Nephron progenitor cell (in vitro differentiated cells): ENCODE results near the gene ARL2BP.

ENCODE experiments used
- DNase-seq: peaks from one replicate; pipeline ENCODE4 v3.0.0; 2021
- H3K27ac Mint-ChIP-seq: 2 replicates; pipeline ENCODE4 v1.8.0; 2021; ENCODE audit warnings: mild to moderate bottlenecking, moderate library complexity, mixed read lengths
- H3K27me3 Mint-ChIP-seq: 2 replicates; pipeline ENCODE4 v1.8.0; 2021; ENCODE audit warnings: mild to moderate bottlenecking, low read depth, mixed read lengths; ENCODE audit not compliant: poor library complexity
- H3K36me3 Mint-ChIP-seq: 2 replicates; pipeline ENCODE4 v1.8.0; 2021; ENCODE audit warnings: low read depth, mixed read lengths
- H3K4me1 Mint-ChIP-seq: 2 replicates; pipeline ENCODE4 v1.8.0; 2021; ENCODE audit warnings: mixed read lengths
- H3K4me3 Mint-ChIP-seq: 2 replicates; pipeline ENCODE4 v1.8.0; 2021; ENCODE audit warnings: mild to moderate bottlenecking, moderate library complexity, mixed read lengths
- H3K9me3 Mint-ChIP-seq: 2 replicates; pipeline ENCODE4 v1.8.0; 2021; ENCODE audit warnings: mild to moderate bottlenecking, moderate library complexity, mixed read lengths
- TF ChIP-seq, protein P1 (sequence below): fragments of 200-600 bp; sonication (generic); IDR thresholded peaks from 2 replicates; pipeline ENCODE4 v1.5.0; 2021; ENCODE audit warnings: antibody characterized with exemption

The ARL2BP gene

GRCh38 chr16:57238682-57239081 is 6.4 kb upstream of the ARL2BP start:
- Mint-ChIP-seq H3K27me3 (no peaks in the 10 kb centered on the region), H3K27ac (no peak overlapping the region), H3K4me3 (no peak overlapping the region), H3K36me3 (peaks cover 48% of the 10 kb centered on the region), H3K4me1 (no peaks in the 10 kb centered on the region), H3K9me3 (no peaks in the 10 kb centered on the region)
- DNase-seq, result no peak
- TF ChIP-seq, protein P1, sequence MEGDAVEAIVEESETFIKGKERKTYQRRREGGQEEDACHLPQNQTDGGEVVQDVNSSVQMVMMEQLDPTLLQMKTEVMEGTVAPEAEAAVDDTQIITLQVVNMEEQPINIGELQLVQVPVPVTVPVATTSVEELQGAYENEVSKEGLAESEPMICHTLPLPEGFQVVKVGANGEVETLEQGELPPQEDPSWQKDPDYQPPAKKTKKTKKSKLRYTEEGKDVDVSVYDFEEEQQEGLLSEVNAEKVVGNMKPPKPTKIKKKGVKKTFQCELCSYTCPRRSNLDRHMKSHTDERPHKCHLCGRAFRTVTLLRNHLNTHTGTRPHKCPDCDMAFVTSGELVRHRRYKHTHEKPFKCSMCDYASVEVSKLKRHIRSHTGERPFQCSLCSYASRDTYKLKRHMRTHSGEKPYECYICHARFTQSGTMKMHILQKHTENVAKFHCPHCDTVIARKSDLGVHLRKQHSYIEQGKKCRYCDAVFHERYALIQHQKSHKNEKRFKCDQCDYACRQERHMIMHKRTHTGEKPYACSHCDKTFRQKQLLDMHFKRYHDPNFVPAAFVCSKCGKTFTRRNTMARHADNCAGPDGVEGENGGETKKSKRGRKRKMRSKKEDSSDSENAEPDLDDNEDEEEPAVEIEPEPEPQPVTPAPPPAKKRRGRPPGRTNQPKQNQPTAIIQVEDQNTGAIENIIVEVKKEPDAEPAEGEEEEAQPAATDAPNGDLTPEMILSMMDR, result no peak

GRCh38 chr16:57239107-57239506 is 6.0 kb upstream of the ARL2BP start:
- H3K4me3 Mint-ChIP-seq, result no peak overlapping the region
- H3K9me3 Mint-ChIP-seq, result no peaks in the 10 kb centered on the region
- TF ChIP-seq, protein P1, result no peak
- peaks cover 1% of the 10 kb centered on the region for H3K4me1 Mint-ChIP-seq
- H3K27me3 Mint-ChIP-seq, result no peaks in the 10 kb centered on the region
- no peak for DNase-seq
- peaks cover 44% of the 10 kb centered on the region for H3K36me3 Mint-ChIP-seq
- H3K27ac Mint-ChIP-seq, result no peak overlapping the region

DNA sequence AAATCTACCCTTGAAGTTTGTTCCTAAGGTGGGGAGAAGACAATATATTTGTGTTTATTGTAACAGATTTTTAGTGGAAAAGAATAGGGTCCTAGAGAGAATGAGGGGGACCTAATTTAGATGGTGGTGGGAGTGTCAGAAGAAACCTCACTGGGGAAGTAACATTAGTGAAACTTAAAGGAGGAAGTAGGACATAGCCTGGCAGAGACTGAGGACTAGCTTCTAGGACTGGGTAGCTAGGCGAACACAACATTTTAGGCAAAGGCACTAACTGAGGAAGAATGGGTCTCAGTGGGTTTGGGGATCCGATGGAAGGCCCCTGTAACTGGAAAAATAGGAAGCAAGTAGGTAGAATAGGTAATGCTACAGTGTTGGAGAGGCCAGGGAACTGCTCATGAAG is 4.2 kb upstream of the ARL2BP start:
- TF ChIP-seq, protein P1, result no peak
- no peak overlapping the region for H3K4me3 Mint-ChIP-seq
- DNase-seq, result no peak
- H3K27me3 Mint-ChIP-seq, result peaks cover 5% of the 10 kb centered on the region
- H3K9me3 Mint-ChIP-seq, result no peaks in the 10 kb centered on the region
- peaks cover 13% of the 10 kb centered on the region for H3K4me1 Mint-ChIP-seq
- peaks cover 29% of the 10 kb centered on the region for H3K36me3 Mint-ChIP-seq
- peak overlapping the region; percentile 5 for H3K27ac Mint-ChIP-seq

DNA sequence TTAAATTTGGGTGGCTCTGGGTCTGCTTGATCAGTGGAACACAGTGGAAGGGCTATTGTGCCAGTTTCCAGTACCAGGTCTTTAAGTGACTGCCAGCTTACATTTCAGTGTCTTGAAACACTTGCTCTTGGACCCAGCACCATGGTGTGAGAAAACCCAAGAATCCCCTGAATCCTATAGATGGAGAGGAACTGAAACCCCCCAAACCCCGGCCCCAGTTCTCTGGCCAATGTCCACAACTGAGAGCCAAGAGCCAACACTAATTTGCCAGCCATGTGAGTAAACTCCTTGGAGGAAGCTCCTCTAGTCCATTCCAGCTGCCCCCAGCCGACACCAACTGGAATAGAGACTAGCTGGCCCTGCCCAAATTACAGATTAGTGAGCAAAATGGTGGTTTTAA is 2.4 kb upstream of the ARL2BP start:
- Mint-ChIP-seq H3K36me3 (peaks cover 23% of the 10 kb centered on the region), H3K27me3 (peaks cover 5% of the 10 kb centered on the region), H3K4me3 (no peak overlapping the region), H3K4me1 (peaks cover 17% of the 10 kb centered on the region), H3K9me3 (no peaks in the 10 kb centered on the region), H3K27ac (no peak overlapping the region)
- TF ChIP-seq, protein P1, result no peak
- no peak for DNase-seq

- H3K27ac Mint-ChIP-seq, result peak overlapping the region; percentile 92
- H3K27me3 Mint-ChIP-seq, result peaks cover 5% of the 10 kb centered on the region
- peaks cover 17% of the 10 kb centered on the region for H3K4me1 Mint-ChIP-seq
- no peak for DNase-seq
- peaks cover 20% of the 10 kb centered on the region for H3K36me3 Mint-ChIP-seq
- H3K4me3 Mint-ChIP-seq, result peak overlapping the region; percentile 95
- TF ChIP-seq, protein P1, result no peak
- H3K9me3 Mint-ChIP-seq, result no peaks in the 10 kb centered on the region
These were observed 644 bp upstream of the ARL2BP start for GRCh38 chr16:57244463-57244766.

GRCh38 chr16:57245472-57246113 is 534 bp downstream of the ARL2BP start:
- Mint-ChIP-seq H3K27ac (no peak overlapping the region), H3K27me3 (peaks cover 5% of the 10 kb centered on the region)
- no peak for DNase-seq

More at GRCh38 chr16:57245472-57246113, 534 bp downstream of the ARL2BP start:
- Mint-ChIP-seq H3K9me3 (no peaks in the 10 kb centered on the region), H3K4me1 (peaks cover 17% of the 10 kb centered on the region), H3K36me3 (peaks cover 25% of the 10 kb centered on the region), H3K4me3 (peak overlapping the region; percentile 85)
- TF ChIP-seq, protein P1, result no peak
